GM18909 (cell line): ENCODE results near the gene RNF112.
A peak's percentile ranks its signal among the peaks of the same experiment; 100 is the strongest.

Experiments
- ATAC-seq: cut with Tn5 transposase; IDR thresholded peaks from one replicate; pipeline ENCODE4 v1.9.1; 2021; ENCODE audit warnings: mild to moderate bottlenecking; ENCODE audit not compliant: unreplicated experiment, poor library complexity

The RNF112 gene

GRCh38 chr17:19410875-19411620 is at the start of gene RNF112:
TSS of gene RNF112 (plus strand) at chr17:19411232. CDS start at chr17:19411409, 177 bp downstream.
- ATAC-seq, result no peak

DNA sequence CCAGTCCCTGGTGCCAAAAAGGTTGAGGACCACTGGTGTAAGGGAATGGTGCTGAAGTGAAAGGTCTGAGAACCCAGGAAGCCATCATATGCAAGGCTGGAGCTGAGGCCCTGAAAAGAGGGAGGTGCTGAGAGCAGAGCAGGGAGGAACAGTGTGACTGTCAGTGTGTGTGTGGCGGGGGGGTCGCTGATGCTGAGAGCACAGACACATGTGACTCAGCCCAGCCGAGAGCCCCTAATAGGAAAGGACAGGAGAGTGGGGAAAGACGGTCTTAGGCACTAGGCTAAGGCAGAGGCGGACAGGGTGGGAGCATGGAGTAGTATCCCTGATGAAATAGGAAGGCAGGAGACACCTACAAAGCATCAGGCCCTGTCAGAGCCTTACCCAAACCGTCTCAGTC is 49.7 kb upstream of the RNF112 start:
- no peak for ATAC-seq

DNA sequence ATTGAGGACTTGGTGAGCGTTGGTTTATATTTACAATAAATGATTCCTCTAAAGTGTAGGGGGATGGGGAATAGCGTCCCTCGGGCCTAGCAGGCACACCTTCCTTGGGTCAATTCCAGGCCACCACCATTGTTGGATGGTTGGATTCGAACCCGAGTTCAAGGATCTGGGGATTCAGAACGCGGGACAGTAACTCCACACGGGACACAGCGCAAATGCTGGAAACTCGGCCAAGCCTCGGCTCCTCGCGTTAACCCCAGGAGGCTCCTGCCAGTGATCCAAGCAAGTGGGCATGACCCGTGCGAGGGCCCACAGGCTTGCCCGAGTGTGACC is 49.1 kb upstream of the RNF112 start:
- no peak for ATAC-seq

- peak; percentile 87 for ATAC-seq
Measured at GRCh38 chr17:19362277-19363113, 48.5 kb upstream of the RNF112 start, which contains the start of gene B9D1. TSS of gene B9D1 (minus strand) at chr17:19362723. CDS start at chr17:19362569, 154 bp downstream.

GRCh38 chr17:19363114-19363438 is 48.0 kb upstream of the RNF112 start:
- ATAC-seq, result no peak

DNA sequence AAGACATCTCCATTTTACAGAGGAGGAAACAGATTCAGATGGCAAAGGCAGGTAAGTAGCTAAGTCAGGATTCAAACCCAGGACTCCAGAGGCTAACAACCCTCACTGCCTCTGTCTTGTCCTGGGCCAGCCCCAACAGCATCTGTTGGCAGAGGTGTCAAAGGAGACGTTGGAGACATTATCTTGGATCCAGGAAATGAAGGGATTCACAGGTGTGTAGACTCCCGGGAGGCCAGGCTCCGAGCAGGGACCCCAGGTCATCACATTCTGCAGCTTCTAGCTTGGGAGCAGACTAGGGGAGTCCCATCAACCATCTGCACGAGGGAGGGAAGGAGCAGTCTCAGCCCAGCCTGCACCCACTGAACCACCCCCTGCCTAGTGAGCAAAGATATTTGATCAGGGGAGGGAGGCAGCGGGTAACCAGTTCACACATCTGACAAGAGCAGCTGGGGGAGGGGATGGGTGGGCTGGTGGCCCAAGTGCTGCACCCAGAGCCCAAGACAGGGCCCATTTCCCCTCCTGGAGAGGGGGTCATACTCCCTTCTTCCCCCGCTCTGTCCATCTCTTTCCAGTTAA is 47.5 kb upstream of the RNF112 start:
- ATAC-seq, result no peak

DNA sequence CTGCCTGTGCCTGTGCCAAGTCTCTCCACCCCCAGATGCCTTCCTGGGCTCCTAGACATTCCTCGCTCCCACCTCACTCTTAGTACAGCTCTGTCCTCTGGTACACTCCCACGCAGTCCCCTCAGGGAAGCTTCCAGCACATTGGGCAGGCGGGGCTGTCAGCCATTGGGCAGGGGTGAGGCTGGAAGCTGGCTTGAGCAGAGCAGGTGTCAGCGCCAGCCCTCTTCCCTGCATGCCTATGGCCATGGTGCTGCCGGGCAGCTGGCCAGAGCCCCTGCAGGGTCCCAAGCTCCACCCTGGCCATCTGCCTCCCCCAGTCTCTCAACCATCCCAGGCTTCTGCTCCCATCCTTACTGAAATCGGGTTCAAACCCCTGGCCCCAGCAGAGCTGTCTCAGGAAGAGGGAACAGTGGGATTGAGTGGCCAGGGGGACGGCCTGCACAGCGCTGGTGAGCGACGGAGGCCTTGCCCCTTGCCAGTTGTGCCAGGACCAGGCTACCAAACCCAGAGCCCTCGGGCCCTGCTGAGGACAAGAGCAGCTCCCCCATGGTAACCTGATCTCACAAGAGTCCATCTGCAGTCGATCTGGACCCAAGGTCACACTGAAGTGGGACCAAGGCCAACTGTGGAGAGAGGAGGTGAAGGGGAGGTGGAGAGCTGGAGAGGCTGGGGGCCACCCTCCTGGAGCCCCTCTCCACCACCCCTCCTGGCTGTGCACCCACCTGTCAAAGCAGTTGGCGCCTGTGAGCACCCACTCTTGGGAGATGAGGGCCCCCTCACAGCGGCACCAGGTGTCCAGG is 46.1 kb upstream of the RNF112 start:
- ATAC-seq, result no peak

DNA sequence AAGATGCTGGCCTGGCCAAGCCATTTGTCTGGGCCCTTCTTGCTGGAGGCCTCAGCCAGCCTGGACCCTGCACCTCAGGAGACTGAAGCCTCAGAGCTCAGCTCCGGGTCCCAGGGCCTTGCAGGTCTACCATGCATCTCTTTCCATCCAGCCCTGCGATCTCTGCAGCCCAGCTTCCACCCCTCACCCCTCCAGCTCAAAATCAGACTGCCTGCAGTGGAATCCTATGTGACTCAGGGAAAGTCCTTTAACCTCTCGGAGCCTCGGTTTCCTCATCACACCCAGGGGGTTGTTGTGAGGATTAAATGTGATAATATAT is 45.6 kb upstream of the RNF112 start:
- no peak for ATAC-seq

DNA sequence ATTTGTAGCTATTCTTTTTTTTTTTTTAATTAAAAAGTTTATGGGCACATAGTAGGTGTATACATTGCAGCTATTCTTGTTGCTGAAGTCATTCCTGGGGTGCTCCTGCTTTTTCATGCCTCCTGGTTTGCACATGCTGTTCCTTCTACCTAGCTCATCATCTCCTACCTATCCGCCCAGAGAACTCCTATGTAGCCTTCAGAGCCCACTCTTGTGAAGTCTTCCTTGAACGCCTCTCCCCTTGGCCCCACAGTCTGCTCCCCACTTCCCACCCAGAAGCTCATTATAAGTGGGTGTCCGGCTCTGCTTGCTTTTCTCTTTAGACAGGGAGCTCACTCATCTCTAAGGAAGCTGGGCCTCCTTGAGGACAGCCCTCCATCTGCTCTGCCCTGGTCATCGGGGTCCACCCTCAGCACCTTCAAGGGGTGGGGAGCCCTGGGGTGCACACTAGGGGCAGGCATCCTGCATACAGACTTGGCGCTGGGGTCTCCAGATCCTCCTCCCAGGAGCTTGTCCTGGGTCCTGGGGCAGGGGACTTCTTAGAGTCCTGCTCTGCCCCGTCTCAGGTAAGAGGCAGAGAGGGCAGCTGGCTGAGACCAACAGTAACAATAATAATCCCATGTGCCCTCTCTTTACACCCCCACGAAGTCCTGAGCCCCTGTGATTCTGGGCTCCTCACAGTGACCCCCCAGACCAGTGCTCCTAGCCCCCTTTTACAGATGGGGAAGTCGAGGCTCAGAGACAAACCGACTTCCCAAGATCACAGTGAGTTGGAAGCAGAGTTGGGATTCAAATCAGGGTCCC is 45.0 kb upstream of the RNF112 start:
- ATAC-seq, result no peak

DNA sequence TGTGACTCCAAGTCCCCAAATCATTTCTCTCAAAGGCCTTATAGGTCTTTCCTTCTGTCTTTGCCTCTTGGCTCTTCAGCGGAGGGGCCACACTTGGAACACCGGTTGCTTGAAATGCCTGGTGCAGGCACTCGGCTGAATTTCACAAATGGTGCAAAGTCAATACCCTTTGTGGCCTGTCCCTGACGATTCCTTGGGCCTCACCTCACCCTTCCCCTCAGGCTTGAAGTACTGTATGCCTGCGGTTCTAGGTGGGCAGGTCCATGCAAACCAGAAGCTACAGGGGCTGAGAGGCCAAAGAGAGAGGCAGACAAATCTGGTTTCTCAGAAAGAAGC is 44.4 kb upstream of the RNF112 start:
- no peak for ATAC-seq

- no peak for ATAC-seq
Measured at GRCh38 chr17:19368229-19368628, 42.8 kb upstream of the RNF112 start.

DNA sequence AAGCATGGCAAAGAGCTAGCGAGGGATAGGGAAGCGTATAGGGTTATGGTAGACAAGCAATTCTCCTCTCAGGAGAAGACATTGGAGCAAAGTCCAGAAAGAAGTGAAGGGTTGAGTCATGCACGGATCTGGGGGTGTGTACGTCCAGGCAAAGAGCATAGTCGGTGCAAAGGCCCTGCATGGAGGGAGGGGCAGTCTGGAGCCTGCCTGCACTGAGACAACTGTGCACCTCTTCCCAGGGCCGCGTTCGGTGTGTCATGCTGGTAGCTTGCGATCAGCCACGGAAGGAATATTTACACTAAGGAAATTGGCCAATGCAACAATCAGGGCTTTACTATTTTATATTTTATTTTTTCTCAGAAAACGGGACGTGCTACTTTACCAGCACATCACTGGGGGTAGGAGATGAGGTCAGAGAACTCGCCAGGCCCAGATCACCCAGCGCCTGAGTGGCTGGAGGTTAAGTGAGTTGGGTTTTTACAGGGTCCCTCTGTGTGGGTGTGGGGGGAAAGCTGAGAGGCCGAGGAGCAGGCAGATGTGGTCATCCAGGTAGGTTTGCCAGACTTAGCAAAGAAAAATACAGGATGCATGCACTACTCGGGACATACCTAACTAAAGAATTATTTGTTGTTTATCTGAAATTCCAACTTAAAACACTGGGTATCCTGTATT is 41.8 kb upstream of the RNF112 start:
- ATAC-seq, result no peak

GRCh38 chr17:19369846-19370492 is 41.1 kb upstream of the RNF112 start:
- no peak for ATAC-seq

GRCh38 chr17:19370493-19370960 is 40.5 kb upstream of the RNF112 start:
- peak; percentile 79 for ATAC-seq

DNA sequence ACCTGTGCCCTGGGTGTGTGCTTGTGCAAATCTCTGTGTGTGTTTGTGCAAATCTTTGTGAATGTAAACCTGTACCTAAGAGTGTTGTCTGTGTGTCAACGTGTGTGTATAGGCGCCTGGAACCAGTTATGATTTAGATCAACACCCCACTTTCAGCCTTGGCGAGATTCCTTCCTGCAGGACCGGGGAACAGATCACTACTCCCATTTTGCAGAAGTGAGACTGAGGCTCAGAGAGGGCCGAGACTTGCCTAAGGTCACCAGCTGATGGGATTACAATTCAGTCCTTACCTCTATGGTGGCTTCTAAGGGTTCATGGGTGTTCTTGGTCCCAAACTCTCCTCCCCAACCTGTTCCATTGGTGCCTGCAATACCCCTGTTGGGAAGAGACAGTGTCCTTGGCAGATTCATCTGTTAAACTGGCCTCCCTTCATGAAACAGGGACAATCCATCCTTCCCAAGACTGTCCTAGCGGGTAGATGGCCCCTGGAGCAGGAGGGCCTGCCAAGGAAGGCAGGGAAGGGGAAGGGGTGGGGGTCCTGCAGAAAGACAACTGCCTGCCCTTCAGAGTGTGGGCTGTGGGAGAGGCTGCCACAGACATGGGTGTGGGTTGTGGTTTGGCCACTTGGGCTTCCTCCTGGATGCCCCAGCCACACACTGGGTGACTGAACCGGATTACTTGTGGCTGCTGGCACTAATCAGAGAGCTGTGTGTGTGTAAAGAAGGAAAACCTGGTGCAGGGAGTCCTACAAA is 39.6 kb upstream of the RNF112 start:
- ATAC-seq, result no peak

GRCh38 chr17:19372011-19372370 is 39.0 kb upstream of the RNF112 start:
- no peak for ATAC-seq

DNA sequence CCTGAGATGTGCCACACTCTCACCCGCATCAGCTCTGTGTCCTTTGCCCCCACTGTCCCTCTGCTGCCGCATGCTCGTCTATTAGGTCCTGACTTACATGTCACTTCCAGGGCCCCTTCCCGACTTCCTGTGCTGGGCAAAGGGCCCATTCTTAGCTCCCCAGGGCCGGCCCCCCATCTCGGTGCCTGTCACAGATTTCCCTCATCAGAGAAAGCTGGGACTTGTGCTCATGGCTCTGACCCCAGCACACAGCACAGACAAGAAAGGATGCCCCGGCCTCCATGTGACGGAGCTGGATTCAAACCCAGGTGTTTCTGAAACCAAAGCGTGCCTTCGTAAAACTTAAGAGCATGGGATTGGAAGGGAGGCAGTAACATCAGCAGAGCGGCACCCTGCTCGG is 38.6 kb upstream of the RNF112 start:
- no peak for ATAC-seq

DNA sequence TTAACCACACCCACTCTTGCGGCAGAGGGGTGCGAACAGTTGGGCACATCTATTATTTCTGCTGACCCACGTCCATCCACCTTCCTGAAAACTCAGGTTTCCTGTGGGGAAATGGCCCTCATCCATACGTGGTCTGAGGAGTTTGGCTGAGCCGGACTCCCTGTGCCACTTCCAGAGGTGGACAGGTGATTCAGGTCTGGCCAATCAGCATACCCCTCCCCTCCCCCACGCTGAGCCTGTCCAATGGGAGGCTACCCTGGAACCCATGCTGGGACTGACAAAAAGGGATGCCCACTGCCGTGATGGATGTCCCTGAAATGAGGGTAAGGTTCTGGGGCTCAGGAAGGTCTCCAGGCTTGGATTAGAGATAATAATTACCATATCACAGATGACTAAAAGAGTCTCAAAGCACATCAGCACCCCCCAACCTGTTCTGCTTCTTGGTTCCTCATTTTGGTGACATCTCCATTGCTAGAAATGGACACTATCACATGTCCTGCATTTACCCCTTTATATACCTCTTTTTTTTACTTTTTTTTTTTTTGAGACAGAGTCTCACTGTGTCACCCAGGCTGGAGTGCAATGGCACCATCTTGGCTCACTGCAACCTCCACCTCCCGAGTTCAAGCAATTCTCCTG is 38.0 kb upstream of the RNF112 start:
- ATAC-seq, result no peak
